Measurements from ENCODE around the gene VWF. TPM values are rescaled to one million over a fixed set of nuclear protein-coding genes. Genes with fewer than 3 reads are reported as not detected.

VWF gene
- total RNA-seq: 0.24 and 0.81 TPM in 2 replicates

DNA sequence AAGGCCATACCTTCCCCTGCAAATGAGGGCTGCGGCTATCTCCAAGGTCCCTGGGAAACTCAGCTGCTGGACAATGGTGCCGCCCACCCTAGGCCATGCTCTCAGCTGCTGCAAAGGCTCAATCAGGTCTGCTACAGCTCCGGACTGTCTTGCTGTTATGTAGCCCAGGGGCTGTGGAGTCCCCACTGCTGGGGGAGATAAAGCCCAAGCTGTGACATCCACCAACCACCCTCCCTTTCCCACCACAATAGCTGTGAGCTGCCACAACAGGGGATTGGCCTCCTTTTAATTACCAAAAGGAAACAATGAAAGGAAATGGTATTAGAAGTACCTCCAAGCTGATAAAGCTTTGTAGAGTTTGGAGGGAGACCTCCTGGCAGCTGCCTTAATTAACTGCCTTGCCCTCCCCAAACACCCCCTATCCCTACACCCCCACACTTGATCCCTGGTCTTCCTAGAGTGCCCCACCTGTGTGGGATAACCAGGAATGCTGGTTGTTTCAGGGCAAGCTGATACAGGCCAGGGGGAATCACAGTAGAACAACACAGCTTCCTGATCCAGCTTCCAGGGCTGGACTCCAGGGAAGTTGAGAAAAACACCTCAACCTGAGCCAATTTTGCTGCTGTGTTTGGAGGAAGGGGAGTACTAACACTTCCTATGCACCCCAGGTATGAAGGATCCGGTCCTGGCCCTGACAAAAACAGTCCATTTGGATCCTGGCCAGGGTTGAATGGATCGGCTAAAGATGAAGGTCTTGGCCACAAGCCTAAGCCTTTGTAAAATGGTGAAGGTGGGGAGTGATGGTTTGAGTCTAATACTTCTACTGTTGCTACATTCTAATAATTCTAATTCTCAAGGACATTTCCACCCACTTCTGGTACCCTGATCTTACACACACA lies at the start of gene VWF:
TSS of gene VWF (minus strand) at position 260 of the 899 bp plus-strand sequence. CDS start 1,474 bp downstream, outside the sequence.

DNA sequence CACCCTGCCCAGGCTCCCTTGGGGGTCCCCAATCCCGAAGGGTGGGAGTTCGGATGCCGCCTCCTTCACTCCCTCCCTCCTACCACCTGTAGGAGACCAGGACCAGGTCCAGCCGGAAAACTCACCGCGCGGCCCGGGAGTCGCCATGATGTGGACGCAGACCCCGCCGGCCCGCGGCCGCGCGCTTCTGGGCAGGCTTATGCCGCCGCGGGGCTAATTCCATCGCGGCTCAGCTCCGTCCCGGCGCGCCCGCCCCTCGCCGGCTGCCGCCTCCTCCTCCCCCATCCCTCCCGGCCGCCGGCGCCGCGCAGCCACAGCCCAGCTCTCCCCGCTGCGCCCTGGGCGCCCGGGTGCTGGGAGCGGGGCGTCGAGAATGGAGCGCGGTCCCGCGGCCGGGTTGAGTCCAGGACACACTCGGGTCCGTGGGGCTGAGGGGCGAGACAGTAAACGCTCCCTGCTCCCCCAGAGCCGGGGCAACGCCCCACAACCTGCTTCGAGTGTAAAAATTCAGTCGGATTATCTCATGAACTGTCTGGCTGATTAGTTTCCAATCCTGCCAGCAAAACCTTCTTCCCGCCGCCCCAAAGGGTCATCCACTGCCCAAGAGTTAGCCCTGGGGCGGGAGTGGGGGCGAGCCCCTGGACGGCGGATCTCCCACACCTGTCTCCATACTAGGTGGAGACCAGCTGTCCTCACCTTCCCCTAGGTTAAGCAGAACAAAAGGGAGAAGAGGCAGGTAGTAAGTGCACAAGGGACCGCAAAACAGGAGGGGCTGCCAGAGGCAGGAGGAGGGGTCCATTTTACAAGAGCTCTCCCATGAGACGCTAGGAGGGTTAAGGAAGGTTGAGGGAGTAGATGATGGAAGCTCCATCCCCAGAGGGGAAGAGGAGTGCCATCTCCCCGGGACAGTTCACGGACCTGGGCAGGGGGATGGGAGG lies 179.1 kb downstream of the VWF start, which contains the start of gene ANO2:
TSS of gene ANO2 (minus strand) at position 189 of the 938 bp plus-strand sequence. CDS start at position 147, 42 bp downstream.

Small RNAs within 50 kb of the gene (small RNA-seq; reads per million reads assigned to genes)
- not detected for gene RN7SL69P

Other genes with a start within 250 kb of the VWF start
- 1.1 TPM in 1 of 2 replicates, not detected in the other for gene ANO2, start 179.4 kb downstream of the VWF start, total RNA-seq
- gene CD9, start 75.7 kb upstream of the VWF start, total RNA-seq: 175 and 214 TPM in 2 replicates
- 0.16 TPM in 1 of 2 replicates, not detected in the other for gene PLEKHG6, start 186.0 kb upstream of the VWF start, total RNA-seq
- gene TNFRSF1A, start 217.4 kb upstream of the VWF start, total RNA-seq: 214 and 306 TPM in 2 replicates

All from hair follicle dermal papilla cell (primary cell).